Stimulated activated CD8-positive, alpha-beta memory T cell treated with anti-CD3 and anti-CD28 coated beads, Interleukin-4, amount 100 ng/mL, for 24 hours (primary cell): ENCODE data around the gene FHIT.
"Not testable (repeated sequence)": the region's sequence is repeated elsewhere in the genome, so short reads cannot be mapped to it uniquely, and the experiment has no call there.

Source experiments
- DNase-seq: peaks from one replicate; pipeline ENCODE4 v3.0.0-alpha.2; 2020; ENCODE audit warnings: low read depth

Gene FHIT

DNA sequence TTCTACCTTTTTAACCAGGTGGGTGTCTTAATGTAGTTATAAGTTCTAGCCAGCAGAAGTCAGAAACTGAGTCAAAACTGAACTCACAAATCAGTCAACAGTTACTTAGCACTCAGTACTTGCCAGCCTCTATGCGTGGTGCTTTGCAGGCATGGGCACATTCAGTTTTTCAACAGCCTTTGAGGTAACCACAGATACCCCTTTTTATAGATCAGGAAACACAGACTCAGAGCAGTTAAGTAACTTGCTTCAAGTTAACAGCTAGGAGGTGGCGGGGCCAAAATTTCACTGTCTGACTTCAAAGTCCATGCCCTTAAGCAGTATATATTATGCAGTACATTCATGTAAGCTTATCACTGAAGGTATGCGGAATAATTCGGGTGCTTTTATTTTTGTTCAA lies 139.4 kb downstream of the FHIT start:
- no peak for DNase-seq

GRCh38 chr3:61110576-61110975 lies 140.7 kb downstream of the FHIT start:
- DNase-seq, result no peak

DNA sequence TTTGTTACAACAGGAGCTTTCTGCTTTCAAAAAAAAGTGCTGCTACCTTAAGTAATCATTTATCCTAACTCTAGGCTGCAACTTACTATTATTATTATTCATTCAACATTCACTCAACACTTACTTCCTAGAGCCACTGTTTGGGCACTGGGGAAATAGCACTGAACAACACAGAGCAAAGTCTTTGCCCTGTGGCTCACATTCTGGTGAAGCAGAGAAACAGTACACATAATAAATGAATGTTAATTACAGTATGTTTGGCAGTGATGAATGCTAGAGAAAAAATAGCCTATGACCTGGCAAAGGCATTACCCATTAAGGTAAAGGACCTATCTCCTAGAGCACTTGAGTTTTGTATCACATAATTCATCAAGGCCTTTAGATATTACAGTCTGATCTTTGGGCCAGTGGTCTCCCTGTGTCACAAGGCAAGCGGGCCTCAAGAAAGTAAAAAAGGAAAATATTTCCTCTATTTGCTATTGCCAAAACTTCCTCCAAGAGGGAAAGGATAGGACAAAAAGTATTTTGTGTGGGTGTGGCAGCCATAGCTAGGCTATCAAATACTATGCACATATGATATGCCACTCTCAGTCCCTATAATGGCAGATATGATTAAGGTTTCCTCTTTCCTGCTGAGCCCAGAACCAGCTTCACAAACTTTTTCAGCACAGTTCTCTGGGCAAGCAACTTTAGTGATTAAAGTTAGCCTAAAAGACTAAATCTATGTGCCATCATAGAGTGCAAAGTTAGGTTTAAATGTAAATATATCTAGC lies 142.8 kb downstream of the FHIT start:
- no peak for DNase-seq

- DNase-seq, result no peak
These were observed 156.6 kb downstream of the FHIT start for GRCh38 chr3:61094608-61095007.

DNA sequence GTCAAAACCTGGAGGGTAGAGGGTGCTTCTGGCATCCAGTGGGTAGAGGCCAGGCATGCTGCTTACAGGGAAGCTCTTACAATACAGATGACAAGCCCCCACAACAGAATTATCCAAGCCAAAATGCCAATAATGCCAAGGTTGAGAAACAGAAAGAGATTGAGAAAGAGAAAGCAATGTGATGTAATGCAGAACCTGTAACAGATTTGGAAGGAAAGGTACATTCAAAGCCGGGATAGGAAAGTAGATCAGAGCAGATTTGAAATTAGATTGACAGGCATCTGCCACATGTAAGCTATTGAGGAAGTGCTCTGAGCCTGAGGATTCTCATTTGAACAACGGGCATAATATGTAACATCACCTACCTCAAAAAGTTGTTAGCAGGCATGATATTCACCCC lies 157.9 kb downstream of the FHIT start:
- DNase-seq, result no peak

DNA sequence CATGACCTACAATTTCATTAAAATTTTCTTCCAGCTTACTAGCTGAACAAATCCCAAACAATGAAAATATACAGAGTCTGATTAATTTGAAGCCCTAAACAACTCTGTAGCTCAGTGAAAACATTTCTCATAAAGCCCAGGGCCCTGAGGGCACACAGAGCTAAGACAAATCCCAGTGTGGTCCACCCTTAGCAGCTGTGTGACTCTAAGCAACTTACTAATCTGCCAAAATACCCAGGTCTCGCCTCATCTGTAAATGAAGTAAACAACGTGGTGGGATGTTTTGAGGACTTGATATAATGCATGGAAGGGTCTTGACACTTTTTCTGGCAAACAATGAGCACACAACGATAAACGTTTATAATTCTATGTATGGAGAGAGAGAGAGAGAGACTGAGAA lies 158.4 kb downstream of the FHIT start:
- DNase-seq, result no peak

GRCh38 chr3:61090389-61091169 lies 160.7 kb downstream of the FHIT start:
- no peak for DNase-seq

DNA sequence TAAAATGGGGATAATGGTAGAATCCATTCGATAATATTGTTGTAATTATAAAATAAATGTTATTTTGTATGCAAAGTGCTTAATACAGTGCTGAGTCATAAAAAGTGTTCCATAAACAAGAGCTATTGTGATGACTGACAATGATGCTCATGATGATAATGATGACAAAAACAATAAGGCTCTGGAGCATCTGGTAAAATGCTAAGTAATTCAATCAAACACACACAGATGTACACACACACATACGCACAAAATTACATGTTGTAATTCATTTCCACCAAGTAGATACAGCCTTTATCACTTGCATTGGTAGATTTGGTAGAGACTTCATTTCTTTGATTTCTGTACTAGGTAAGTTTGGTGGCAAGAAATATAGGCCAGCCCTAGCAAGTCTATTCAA lies 163.8 kb downstream of the FHIT start:
- no peak for DNase-seq

DNA sequence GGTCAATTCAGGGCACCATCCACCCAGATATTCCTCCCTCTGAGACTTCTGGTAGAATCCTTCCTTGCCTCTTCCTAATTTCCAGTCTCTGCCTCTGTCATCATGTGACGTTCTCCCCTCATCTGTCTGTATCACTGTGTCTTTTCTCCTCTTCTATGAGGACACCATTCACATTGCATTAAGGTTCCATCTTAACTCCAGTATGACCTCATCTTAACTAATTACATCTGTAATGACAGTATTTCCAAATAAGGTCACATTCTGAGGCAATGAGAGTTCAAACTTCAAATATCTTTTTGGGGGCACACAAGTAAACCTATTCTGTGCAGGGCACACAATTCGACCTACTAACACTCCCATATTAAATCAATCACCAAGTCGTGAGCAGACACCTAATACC lies 169.7 kb downstream of the FHIT start:
- no peak for DNase-seq

DNA sequence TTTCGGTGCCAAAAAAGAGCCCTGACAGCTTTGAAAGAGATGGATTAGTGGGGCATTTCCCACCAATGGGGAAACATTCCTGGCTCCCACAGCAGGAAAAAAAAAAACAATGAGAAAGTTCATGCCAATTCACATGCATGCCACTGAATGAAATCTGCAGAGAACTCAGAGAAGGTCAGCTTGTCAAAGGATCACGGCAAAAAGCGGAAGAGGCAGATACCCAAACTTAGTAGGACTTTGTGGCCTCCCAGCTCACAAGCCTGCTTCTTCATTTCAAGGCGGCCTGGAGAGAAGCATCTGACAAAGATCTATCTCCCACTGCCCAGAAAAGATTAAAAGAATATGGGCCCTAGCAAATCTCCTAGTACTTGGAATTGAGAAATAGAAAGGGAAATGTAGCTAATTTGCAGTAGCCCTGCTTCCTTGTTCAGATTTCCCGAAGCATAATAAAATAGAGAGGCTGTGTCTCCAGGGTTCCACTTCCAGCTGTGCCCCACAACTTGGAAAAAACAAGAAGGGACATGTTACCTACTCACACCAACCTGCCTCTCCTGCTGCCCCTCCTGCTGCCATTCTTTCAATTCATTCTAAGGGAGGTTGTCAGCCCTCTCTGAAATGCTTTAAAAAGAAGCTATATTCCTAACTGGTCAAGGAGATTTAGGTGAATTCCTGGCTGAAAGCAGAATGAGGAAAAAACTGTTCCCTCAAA lies 170.4 kb downstream of the FHIT start:
- no peak for DNase-seq

DNA sequence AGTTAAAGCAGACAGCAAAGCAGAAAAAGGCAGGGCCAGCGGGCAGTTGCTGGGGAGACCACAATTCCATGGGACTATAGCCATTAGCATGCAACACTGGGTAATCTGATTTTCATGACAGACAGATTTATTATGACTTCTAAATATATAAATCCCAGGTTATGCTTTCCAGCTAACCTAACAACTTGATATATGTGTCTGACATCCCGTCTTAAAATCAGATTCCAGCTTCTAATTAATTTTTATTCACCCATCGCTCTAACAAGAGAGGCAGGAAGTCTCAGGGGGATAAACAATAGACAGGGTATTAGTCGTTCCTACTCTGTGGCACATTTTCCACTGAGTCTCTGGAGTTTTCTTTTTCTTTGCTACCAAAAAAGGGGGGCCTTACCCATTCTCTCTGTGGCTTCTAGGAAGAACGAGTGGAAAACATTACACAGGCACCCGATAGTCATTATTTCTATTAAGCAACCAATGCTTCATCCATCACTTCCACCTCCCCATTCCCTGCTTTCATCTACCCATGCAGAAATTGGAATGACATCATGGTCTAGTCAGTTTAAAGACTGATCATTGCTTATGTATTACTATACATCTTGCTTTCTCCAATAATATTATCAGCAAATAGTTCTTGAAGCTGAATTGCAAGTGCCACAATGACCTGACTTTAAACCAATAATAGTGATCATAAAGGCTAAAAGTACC lies 173.1 kb downstream of the FHIT start:
- no peak for DNase-seq

- DNase-seq, result no peak
These were observed 173.7 kb downstream of the FHIT start for GRCh38 chr3:61077551-61077950.

DNA sequence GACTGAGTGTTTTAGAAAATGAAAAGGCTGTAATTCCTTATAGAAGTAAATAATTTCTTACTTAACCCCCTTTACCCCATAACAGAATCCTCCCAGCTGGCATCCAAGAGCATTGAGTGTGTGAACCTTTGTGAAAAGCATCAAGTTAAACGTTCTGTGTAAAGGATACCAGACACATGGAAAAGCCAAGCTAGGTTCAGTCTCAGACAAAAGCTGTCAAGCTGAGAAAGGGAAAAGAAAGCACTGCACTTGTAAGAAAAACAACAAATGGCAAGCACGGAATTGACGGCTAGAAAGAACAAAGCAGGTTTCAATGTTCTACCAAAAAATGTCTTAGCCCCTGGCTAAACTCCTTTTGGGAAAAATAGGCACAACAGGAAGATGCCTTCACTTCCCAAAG lies 176.5 kb downstream of the FHIT start:
- no peak for DNase-seq

DNA sequence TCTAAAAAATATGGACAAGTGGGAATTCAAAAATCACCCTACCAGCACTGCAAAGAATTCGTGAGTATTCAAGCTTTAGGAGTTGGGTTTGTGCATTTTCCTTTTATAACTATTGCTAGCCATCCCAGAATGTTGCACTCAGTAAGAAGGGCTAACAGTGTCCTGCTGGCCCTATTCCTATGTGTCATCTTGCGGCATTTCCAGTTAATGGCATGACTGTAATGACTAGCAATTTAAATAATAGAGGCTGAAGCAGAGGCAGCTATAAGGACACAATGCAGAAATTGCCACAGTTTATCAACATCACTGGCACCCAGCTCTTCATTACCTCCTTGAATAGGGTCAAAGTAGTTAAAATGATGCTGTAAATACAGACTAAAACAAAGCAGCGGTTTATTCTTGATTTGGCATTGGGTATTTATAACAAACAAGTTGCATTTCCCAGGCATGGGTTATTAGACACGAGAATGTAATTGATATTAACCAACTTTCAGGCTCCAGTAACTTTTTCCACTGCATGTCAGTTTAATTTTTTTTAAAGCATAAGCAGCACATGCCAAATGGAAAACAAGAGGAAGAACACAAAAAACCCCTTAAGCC lies 177.6 kb downstream of the FHIT start:
- no peak for DNase-seq

- no peak for DNase-seq
These were observed 183.2 kb downstream of the FHIT start for GRCh38 chr3:61068084-61068483.

GRCh38 chr3:61066800-61067199 lies 184.5 kb downstream of the FHIT start:
- no peak for DNase-seq

- DNase-seq, result not testable (repeated sequence)
These were observed 185.0 kb downstream of the FHIT start for GRCh38 chr3:61066222-61066621.

GRCh38 chr3:61065451-61066011 lies 185.7 kb downstream of the FHIT start:
- no peak for DNase-seq

- no peak for DNase-seq
These were observed 190.0 kb downstream of the FHIT start for GRCh38 chr3:61061092-61061723.

DNA sequence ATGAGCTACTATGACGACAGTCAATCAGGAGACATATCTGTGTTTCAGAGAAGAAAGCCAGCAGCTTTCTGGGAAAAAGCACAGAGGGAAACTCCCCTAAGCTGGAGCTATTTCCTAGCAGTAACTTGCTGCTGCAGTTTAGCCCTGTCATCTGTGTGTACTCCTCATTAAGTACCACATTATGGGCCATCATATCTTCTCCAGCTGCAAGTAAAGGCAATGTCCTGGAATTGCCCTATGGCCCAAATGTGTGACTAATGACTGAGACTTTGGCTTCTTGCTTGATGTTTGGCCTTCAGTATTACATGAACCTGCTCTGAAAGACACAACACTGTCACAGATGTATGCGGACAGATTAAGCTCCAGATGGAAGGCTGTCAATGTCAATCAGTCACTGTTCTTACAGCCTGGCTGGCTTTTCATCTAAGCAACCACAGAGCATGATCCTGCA lies 190.8 kb downstream of the FHIT start:
- DNase-seq, result no peak

DNA sequence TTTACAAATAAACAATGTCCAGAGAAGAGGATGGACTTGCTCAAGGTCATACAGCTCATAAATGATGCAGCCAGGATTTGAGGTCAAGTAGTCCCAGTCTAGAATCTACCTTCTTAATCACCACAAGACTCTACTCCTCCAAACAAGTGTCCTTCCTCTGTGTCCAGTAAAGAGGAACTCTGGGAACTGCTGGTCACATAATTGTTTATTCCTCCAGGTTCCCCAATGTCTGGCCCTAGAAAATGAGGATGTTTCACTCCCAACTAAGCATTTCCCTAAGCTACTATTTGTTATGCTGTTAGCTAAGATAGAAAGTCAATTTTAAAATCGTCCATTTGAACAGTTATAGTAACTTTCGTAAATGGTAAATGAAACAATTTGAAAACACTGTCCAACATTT lies 192.4 kb downstream of the FHIT start:
- no peak for DNase-seq
